Fibroblast of lung (primary cell): Measurements from ENCODE around the gene COLEC12.

ENCODE experiments used
- CTCF ChIP-seq, 2 donors: IDR thresholded peaks in 1 of 2; conservative IDR thresholded peaks in 1 of 2; 1 replicate in 1 of 2; 2 replicates in 1 of 2; pipeline ENCODE4 v1.5.1; 2011 to 2012; ENCODE audit warnings: low read length in 2 of 2, control low read depth in 1 of 2, inconsistent platforms in 1 of 2, low read depth in 1 of 2, mild to moderate bottlenecking in 1 of 2
- EZH2 ChIP-seq: IDR thresholded peaks from 2 replicates; pipeline ENCODE4 v1.5.1; 2012; ENCODE audit warnings: low read length, control low read depth, mild to moderate bottlenecking; ENCODE audit errors: missing control alignments

GRCh38 chr18:543447-544078, 43.1 kb upstream of the COLEC12 start:
- TF ChIP-seq CTCF (conservative IDR thresholded peaks at IDR 0.05 in 1 of 2, IDR thresholded peaks at IDR 0.05 in 1 of 2; ENCODE audit: low read depth in 1 of 2, low read length in 2 of 2) (no peak), EZH2 (no peak)
